Measurements from ENCODE around the gene CIC. TPM values are rescaled to one million over a fixed set of nuclear protein-coding genes. Genes with fewer than 3 reads are reported as not detected.
A peak's percentile ranks its signal among the peaks of the same experiment; 100 is the strongest.

The CIC gene
- total RNA-seq, 4 donors from 2014 or later, result 57.8 to 90.0 (median 59.0) TPM

DNA sequence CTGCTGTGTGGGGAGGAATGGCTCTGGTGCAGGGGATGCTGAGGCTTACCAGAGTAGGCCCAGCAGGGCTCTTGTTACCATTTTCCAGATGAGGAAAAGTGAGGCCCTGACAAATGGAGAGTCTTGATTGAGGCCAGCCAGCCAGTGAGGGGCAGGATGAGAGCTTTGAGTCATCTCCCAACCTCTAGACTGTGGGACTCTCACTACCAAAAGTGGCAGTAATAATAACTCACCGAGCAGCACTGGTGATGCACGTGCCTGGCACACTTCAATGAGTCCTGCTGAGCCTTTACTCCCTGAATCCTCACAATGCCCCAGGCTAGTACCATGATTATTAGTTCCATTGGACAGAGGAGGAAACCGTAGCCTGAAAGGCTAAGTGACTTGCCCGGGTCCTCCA is 7.8 kb downstream of the CIC start:
- H3K4me3 ChIP-seq (ENCODE audit: low read depth, poor library complexity, severe bottlenecking), result no peak overlapping the region
- DNase-seq (ENCODE audit: low spot score in 2 of 2), result no peak
- WGBS, 2 donors, result 42% methylated on average over 4 of the region's 4 CpGs
- intact Hi-C loops (cut with DNase I; ENCODE audit: low total_unique reads), result no loop called here
- TF ChIP-seq POLR2A (IDR thresholded peaks at IDR 0.05), result no peak
- TF ChIP-seq, protein P1, sequence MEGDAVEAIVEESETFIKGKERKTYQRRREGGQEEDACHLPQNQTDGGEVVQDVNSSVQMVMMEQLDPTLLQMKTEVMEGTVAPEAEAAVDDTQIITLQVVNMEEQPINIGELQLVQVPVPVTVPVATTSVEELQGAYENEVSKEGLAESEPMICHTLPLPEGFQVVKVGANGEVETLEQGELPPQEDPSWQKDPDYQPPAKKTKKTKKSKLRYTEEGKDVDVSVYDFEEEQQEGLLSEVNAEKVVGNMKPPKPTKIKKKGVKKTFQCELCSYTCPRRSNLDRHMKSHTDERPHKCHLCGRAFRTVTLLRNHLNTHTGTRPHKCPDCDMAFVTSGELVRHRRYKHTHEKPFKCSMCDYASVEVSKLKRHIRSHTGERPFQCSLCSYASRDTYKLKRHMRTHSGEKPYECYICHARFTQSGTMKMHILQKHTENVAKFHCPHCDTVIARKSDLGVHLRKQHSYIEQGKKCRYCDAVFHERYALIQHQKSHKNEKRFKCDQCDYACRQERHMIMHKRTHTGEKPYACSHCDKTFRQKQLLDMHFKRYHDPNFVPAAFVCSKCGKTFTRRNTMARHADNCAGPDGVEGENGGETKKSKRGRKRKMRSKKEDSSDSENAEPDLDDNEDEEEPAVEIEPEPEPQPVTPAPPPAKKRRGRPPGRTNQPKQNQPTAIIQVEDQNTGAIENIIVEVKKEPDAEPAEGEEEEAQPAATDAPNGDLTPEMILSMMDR (IDR thresholded peaks at IDR 0.05), result no peak

DNA sequence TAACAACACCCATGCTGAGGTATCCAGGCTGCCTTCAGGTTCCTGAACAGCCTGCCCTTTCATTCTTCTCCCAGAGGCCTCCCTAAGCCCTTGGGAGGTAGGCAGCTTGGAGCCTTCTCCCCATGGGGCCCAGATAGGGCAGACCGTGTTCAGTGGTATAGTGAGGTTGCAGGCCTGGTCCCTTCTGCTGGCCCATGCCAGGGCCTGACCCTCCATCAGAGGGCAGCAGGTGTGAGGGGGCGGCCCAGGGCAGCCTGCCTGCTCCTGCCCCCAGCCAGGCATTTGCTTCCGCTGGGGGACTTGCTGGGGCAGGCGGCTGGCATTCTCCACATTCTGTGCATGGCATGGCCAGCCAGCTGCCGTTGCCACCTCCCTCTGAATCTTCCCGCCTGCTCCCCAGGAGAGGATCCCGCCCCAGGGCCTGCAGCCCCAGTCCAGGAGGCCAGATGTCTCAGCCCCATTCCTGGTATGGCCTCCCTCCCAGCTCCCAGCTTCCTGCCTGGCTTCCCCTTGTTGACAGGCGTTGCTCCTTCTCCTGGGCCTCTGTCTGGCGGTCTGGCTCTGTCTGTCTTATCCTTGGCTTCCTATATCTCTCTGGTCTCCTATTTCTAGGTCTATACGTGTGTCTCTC is 8.9 kb downstream of the CIC start:
- no peak overlapping the region for H3K4me3 ChIP-seq (ENCODE audit: low read depth, poor library complexity, severe bottlenecking)
- WGBS, 2 donors, result 10 to 15% methylated on average over 7 to 10 of the region's 10 CpGs
- peak in 1 of 2 donors; percentile 87 for DNase-seq (ENCODE audit: low spot score in 2 of 2)
- TF ChIP-seq, protein P1 (IDR thresholded peaks at IDR 0.05), result no peak
- TF ChIP-seq POLR2A (IDR thresholded peaks at IDR 0.05), result no peak
- intact Hi-C loops (cut with DNase I; ENCODE audit: low total_unique reads), result no loop called here

DNA sequence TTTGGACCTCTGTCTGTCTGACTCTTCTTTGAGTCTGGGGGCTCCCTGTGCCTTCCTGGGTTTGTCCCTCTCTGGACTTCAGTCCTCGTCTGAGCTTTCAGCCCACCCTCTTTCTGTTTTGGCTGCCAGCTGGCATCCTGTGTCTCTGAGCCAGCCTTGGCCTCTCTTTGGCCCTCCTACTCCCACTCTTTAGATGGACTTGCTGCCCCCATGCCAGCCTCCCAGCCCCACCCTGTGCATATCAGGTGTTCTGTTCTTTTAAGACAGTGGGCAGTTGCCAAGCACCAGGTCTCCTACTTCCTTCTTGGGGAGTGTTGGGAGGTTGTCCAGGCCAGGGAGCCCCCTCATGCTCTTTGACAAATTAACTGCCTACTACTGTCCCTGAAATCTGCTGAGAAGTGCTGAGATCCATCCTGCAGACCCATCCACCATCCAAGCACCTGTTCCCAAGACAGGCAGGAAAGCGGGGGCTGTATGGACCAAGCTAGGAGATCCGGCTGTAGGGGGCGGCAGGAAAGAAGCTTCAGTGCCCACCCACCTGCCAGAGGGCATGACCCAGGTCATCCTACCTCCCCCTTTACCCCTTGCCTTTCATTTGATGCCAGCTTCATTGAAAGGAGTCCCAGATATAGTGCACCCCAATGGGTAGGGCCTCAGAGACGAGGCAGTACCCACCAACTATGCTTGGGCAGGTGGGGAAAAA is 9.6 kb downstream of the CIC start:
- peak in 1 of 2 donors; percentile 85 for DNase-seq (ENCODE audit: low spot score in 2 of 2)
- WGBS, 2 donors, result 49 to 54% methylated on average over 5 of the region's 5 CpGs
- H3K4me3 ChIP-seq (ENCODE audit: low read depth, poor library complexity, severe bottlenecking), result no peak overlapping the region
- TF ChIP-seq, protein P1 (IDR thresholded peaks at IDR 0.05), result no peak
- TF ChIP-seq POLR2A (IDR thresholded peaks at IDR 0.05), result no peak
- intact Hi-C loops (cut with DNase I; ENCODE audit: low total_unique reads), result no loop called here

DNA sequence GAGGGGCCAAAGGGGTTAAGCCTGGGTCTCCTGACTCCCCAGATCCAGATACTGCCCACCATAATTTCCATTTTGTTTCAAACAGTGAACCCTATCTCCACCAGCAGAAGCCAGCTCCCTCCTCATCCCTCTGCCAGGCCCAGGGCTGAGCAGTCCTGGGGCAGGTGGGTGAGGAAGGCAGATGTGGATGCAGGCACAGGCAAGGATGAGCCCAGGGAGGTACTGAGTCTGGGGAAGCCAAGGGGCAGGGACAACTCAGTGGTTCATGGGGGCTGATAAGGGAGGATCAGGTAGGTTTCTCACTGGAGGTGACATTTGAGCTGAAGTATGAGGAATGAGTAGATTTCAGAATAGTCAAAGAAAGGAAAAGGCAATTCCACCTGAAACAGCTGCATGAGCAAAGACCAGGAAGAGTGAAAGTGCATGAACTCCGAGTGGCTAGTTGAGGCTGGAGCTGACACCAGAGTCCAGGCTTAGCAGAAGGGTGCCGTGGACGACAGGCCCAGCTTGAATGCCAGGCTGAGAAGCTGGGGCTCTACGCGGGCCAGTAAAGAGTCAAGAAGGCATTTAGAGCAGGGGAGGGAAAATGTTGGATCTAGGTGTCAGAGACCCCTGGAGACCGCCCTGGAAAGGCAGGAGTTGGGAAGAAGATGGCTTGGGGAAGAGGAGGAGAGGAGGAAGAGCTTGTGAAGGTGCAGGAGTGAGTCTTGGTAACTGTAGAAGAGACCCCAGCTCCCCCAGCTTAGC is 10.3 kb downstream of the CIC start:
- DNase-seq (ENCODE audit: low spot score in 2 of 2), result no peak
- TF ChIP-seq, protein P1 (IDR thresholded peaks at IDR 0.05), result no peak
- TF ChIP-seq POLR2A (IDR thresholded peaks at IDR 0.05), result no peak
- intact Hi-C loops (cut with DNase I; ENCODE audit: low total_unique reads), result no loop called here
- no peak overlapping the region for H3K4me3 ChIP-seq (ENCODE audit: low read depth, poor library complexity, severe bottlenecking)
- 3 to 5% methylated on average over 6 of the region's 6 CpGs for WGBS, 2 donors

DNA sequence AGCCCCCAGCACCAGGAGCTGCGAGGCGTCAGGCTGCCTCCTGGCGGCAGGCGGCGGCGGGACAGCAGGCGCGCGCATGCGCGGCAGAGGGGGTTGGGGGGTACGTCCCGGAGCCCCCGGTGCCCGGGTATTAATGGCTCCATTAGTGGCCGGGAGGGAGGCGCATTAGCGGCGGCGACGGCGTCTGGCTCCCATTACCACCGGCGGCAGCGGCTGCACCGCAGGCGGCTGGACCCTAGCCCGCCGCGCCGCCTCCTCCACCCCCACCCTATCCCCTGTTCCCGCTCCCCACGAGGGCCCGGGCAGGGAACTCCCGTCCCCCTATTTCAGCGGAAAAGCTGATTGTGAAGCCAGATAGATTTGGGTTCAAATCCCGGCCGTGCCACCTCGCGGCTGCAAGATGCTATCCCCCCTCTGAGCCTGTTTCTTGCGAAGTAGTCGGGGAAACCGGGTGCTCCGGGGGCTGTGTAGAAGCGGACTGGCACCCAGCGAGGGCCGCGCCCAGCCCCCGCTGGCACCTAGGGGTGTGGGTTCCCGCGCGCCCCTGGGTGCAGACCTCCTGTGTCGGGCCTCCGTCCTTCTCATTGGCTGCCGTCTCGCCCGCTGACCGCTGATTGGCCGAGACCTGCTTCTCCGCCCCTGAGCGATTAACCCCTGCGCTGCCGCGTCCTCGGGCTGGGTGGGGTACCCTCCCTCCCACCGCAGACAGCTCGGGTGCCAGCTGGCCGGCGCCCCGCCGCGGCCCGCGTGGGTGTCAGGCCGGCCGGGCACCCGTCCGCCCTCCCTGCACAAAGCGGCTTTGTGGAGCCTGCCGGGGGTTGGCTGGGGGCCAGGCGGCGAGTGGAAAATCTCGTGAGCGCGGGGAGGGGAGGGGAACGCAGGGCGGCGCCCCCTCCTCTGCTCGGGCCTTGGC is 11.1 kb downstream of the CIC start:
- intact Hi-C loops (cut with DNase I; ENCODE audit: low total_unique reads), result no loop called here
- WGBS, 2 donors, result 1% methylated on average over 26 to 72 of the region's 89 CpGs
- H3K4me3 ChIP-seq (ENCODE audit: low read depth, poor library complexity, severe bottlenecking), result peak overlapping the region; percentile 60
- TF ChIP-seq, protein P1 (IDR thresholded peaks at IDR 0.05), result peak in 1 of 3 donors; percentile 67
- TF ChIP-seq POLR2A (IDR thresholded peaks at IDR 0.05), result no peak
- peak; percentile 92 to 99 for DNase-seq (ENCODE audit: low spot score in 2 of 2)

Measured in lower leg skin (tissue), 4 donors.